Measurements from ENCODE around the gene OTUD5. TPM values are rescaled to one million over a fixed set of nuclear protein-coding genes. Genes with fewer than 3 reads are reported as not detected.

Gene OTUD5
- total and polyA plus RNA-seq, 2 of the 13 experiments (the other 11 are each of a cell fraction or from before 2014, with no cell fraction given) = 18.4 to 42.2 TPM

DNA sequence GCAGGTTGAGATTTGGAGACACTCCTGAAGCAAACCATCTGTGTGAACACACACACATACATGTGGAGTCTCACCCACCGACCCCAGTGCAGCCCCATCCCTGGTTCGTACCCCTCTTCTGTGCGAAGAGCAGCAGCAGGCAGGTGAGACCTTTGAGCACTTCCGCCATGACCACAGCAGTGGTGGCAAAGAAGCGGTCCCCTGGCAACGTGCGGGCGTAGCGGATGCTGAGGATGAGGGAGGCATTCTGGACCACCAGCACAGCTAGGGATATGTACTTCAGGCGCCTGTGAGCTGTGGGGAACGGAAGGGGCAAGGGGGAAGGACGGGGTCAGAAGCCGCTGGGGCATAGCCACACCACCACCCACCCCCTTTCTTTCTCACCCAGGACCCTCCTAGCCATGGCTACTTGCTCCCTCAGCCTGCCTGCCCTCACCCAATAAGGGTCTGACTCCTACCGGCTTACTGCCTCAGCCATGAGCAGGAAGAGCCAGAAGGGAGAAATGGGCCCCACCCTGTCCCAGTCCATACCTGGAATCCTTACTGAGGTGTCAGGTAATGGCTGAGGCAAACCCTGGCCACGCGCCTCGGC is 47.6 kb downstream of the OTUD5 start:
- H3K36me3 ChIP-seq (replicated peaks in 1 of 2; ENCODE audit: control insufficient read depth in 1 of 2, insufficient read depth in 2 of 2, low read length in 2 of 2) = peaks cover 4 to 8% of the 10 kb centered on the region in 2 experiments; a peak in 3 of 5 replicates
- WGBS (ENCODE audit: low lambda C conversion rate) = 92% methylated on average over 5 of the region's 17 CpGs
- intact Hi-C loops (cut with micrococcal nuclease; ENCODE audit: unreplicated experiment) (loop anchor here (10.0 kb wide), 1 partner anchor 145 kb away; the partner anchor contains the start of gene GLOD5), in situ Hi-C loops (cut with HindIII; ENCODE audit: extremely low pct_ligation_motif_present, low pct_unique_long_range_greater_than_20kb) (no loop called here)
- H2AFZ ChIP-seq (ENCODE audit: low read length) = no peak overlapping the region
- no peak overlapping the region for H3K9ac ChIP-seq (ENCODE audit: insufficient read depth, low read depth, low read length)
- ChIA-PET POLR2A (interaction anchor here (3.1 kb wide), 1 partner anchor 13 kb away, joined by 42 read pairs; the partner anchor contains the start of genes PQBP1 and TIMM17B), CTCF (ENCODE audit: low intra/inter-chr PET ratio, low total read pairs) (no interaction called here)
- DNase-seq (ENCODE audit: low spot score) (no peak), FAIRE-seq (no peak), ATAC-seq (no peak)
- H3K4me2 ChIP-seq (ENCODE audit: low read depth, low read length) = peak overlapping the region; percentile 81; the same call in 1 of the 2 replicates
- BruUV-seq (replicated peaks) = no TSS peak
- H3K4me1 ChIP-seq (ENCODE audit: insufficient read depth, low read length) = peaks cover 23% of the 10 kb centered on the region
- no peaks in the 10 kb centered on the region for H3K9me3 ChIP-seq (ENCODE audit: low read length)
- TF ChIP-seq ZZZ3 (CRISPR knock-in tag; IDR thresholded peaks at IDR 0.05; ENCODE audit: borderline replicate concordance) (no peak), ZNF564 (CRISPR knock-in tag; IDR thresholded peaks at IDR 0.05) (no peak), ZNF484 (CRISPR knock-in tag; IDR thresholded peaks at IDR 0.05; ENCODE audit: borderline replicate concordance, low read depth) (no peak), NCOR1 (IDR thresholded peaks at IDR 0.05; ENCODE audit: borderline replicate concordance, low read length) (no peak), AGO2 (optimal IDR thresholded peaks at IDR 0.05; ENCODE audit: low read depth, low read length) (no peak), RBM22 (optimal IDR thresholded peaks at IDR 0.05; ENCODE audit: low read length) (no peak), ZNF572 (CRISPR knock-in tag; IDR thresholded peaks at IDR 0.05) (no peak), ZNF782 (CRISPR knock-in tag; IDR thresholded peaks at IDR 0.05; ENCODE audit: borderline replicate concordance) (no peak), TCF12 (IDR thresholded peaks at IDR 0.05) (no peak), TCF12 (CRISPR knock-in tag; IDR thresholded peaks at IDR 0.05) (no peak), ZNF790 (CRISPR knock-in tag; IDR thresholded peaks at IDR 0.05; ENCODE audit: borderline replicate concordance) (no peak)
- TF ChIP-seq, protein P1, sequence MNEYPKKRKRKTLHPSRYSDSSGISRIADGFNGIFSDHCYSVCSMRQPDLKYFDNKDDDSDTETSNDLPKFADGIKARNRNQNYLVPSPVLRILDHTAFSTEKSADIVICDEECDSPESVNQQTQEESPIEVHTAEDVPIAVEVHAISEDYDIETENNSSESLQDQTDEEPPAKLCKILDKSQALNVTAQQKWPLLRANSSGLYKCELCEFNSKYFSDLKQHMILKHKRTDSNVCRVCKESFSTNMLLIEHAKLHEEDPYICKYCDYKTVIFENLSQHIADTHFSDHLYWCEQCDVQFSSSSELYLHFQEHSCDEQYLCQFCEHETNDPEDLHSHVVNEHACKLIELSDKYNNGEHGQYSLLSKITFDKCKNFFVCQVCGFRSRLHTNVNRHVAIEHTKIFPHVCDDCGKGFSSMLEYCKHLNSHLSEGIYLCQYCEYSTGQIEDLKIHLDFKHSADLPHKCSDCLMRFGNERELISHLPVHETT (CRISPR knock-in tag; conservative IDR thresholded peaks at IDR 0.05) = no peak
- H3K4me3 ChIP-seq (replicated peaks in 1 of 3; ENCODE audit: insufficient read depth in 1 of 3, low read depth in 2 of 3, low read length in 3 of 3) = 0 out of 6 replicates have a peak overlapping the region, but pooled peaks of 1 of the 3 experiments have one; percentile 81
- H3K27ac ChIP-seq (ENCODE audit: extremely low read length, insufficient read depth, low read length) = no peak overlapping the region
- H4K20me1 ChIP-seq (ENCODE audit: insufficient read depth, low read length) = no peaks in the 10 kb centered on the region
- no peaks in the 10 kb centered on the region; a peak in 1 of 5 replicates for H3K27me3 ChIP-seq (ENCODE audit: control insufficient read depth in 1 of 2, insufficient read depth in 2 of 2, low read length in 2 of 2)
- H3K79me2 ChIP-seq (ENCODE audit: insufficient read depth, low read length) = peaks cover 15% of the 10 kb centered on the region
